OCI-LY7 (cell line): ENCODE measurements around the gene UGDH. TPM values are rescaled to one million over a fixed set of nuclear protein-coding genes. Genes with fewer than 3 reads are reported as not detected.
A peak's percentile ranks its signal among the peaks of the same experiment; 100 is the strongest.

Experiments used
- BruUV-seq: library from RNA; stranded (reverse); fragments of 400-500 nt; replicated peaks from 2 replicates; lab custom pipeline; 2021; lab: Mats Ljungman, UMichigan
- CTCF ChIA-PET: fragments of 300-600 bp; sonication (Branson Sonifier 250); formaldehyde crosslinking; loops from one replicate; lab custom pipeline; 2022; ENCODE audit warnings: antibody characterized with exemption; ENCODE audit not compliant: unreplicated experiment; lab: Charles Lee
- POLR2A ChIA-PET: fragments of 300-600 bp; sonication (Branson Sonifier 250); formaldehyde crosslinking; loops from one replicate; lab custom pipeline; 2022; ENCODE audit warnings: antibody characterized with exemption; lab: Charles Lee
- DNase-seq: peaks from one replicate; pipeline ENCODE4 v3.0.0-alpha.2; 2015; ENCODE audit warnings: low spot score
- H2AFZ ChIP-seq: fragments of 200-600 bp; sonication (generic), shearing (Covaris generic); 2 replicates; pipeline ENCODE4 v1.6.1; 2014; ENCODE audit warnings: mild to moderate bottlenecking, antibody characterized with exemption, low read length, moderate library complexity
- H3K27ac ChIP-seq: fragments of 200-600 bp; sonication (generic); 2 replicates; pipeline ENCODE4 v1.5.1; 2014; ENCODE audit warnings: mixed run types, low read depth, mild to moderate bottlenecking, moderate library complexity, low read length, inconsistent platforms; ENCODE audit not compliant: poor library complexity, severe bottlenecking
- H3K36me3 ChIP-seq: fragments of 200-600 bp; sonication (generic); 2 replicates; pipeline ENCODE4 v1.6.1; 2014; ENCODE audit warnings: mild to moderate bottlenecking, antibody characterized with exemption, low read length, moderate library complexity, mixed read lengths; ENCODE audit not compliant: insufficient read depth
- H3K4me1 ChIP-seq: fragments of 200-600 bp; sonication (generic); 2 replicates; pipeline ENCODE4 v1.5.1; 2014; ENCODE audit warnings: mild to moderate bottlenecking, low read length; ENCODE audit not compliant: insufficient read depth, poor library complexity, severe bottlenecking
- H3K4me2 ChIP-seq: fragments of 200-600 bp; sonication (generic); 2 replicates; pipeline ENCODE4 v1.6.1; 2014; ENCODE audit warnings: mild to moderate bottlenecking, low read length
- H3K4me3 ChIP-seq: fragments of 200-600 bp; sonication (generic); 2 replicates; pipeline ENCODE4 v1.5.1; 2014; ENCODE audit warnings: mild to moderate bottlenecking, low read depth, low read length; ENCODE audit not compliant: poor library complexity, severe bottlenecking
- H3K79me2 ChIP-seq: fragments of 200-600 bp; sonication (generic); 2 replicates; pipeline ENCODE4 v1.6.1; 2016; ENCODE audit warnings: low read depth, mild to moderate bottlenecking, low read length, moderate library complexity, mixed read lengths; ENCODE audit not compliant: insufficient read depth
- H3K9me2 ChIP-seq: fragments of 200-600 bp; sonication (generic); 2 replicates; pipeline ENCODE4 v1.6.1; 2016; ENCODE audit warnings: mild to moderate bottlenecking, low read length, mixed read lengths; ENCODE audit not compliant: insufficient read depth
- H3K9me3 ChIP-seq: fragments of 200-600 bp; sonication (generic); 2 replicates; pipeline ENCODE4 v1.6.1; 2014; ENCODE audit warnings: mild to moderate bottlenecking, mixed run types, low read length, mixed read lengths
- H4K20me1 ChIP-seq: fragments of 200-600 bp; sonication (generic); 2 replicates; pipeline ENCODE4 v1.6.1; 2014; ENCODE audit warnings: mild to moderate bottlenecking, antibody characterized with exemption, low read length, moderate library complexity, mixed read lengths; ENCODE audit not compliant: insufficient read depth
- CTCF ChIP-seq: fragments of 200-600 bp; sonication (generic); conservative IDR thresholded peaks from 2 replicates; pipeline ENCODE4 v1.5.1; 2014; ENCODE audit warnings: mild to moderate bottlenecking, antibody characterized with exemption, low read length, moderate library complexity, mixed read lengths
- EZH2phosphoT487 ChIP-seq: fragments of 200-600 bp; sonication (generic); IDR thresholded peaks from 2 replicates; pipeline ENCODE4 v1.6.1; 2018; ENCODE audit warnings: low read depth, borderline replicate concordance, mild to moderate bottlenecking, mixed run types, antibody characterized with exemption, low read length, moderate library complexity, mixed read lengths
- intact Hi-C: fragments of 100-400 bp; cut with micrococcal nuclease; formaldehyde crosslinking; loops from one replicate; pipeline ENCODE4 v1.10.0; 2022; ENCODE audit not compliant: unreplicated experiment
- total RNA-seq, 2 experiments: library from RNA; depleted of rRNA in 1 of 2; stranded (reverse); fragments of >200 nt in 1 of 2; shearing (Covaris generic) in 1 of 2; gene quantifications; 2 replicates each; pipeline ENCODE4 v1.2.3, GENCODE V29; 2014 to 2022

Gene UGDH
- total RNA-seq, 2 experiments from 2014 or later: 8.1 to 33.6 TPM

DNA sequence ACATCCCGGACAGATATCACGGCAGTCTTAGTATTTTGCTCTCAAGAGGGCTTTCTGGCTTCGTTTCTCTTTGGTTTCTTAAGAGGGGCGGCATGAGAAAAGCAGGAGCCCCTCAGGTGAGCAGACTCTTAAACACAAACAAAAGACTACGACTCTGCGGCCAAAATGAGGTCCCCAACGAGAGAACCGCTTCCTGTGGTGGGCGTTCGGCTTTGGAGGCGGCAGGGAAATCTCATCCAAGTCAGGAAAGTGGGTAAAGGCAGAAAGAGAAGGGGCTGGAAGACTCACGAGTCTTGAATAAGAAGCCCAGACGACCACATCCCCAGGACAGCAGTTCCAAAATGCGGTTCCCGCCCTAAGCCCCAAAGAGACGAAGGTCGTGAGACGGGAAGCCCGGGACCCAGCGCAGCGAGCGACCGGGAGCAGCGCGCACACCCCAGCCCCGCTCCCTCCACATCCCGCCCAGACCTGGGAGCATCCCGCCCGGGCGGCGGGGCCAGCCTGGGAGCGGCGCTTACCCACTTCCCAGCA, 409 bp downstream of the UGDH start:
- ChIA-PET POLR2A (interaction anchor here (0.6 to 1.2 kb wide), 10 partner anchors 9 to 747 kb away, joined by 3 to 6 read pairs (median 4); partner anchors contain the start of gene UBE2K), CTCF (interaction anchor here (0.5 to 1.3 kb wide), 2 partner anchors 100 to 324 kb away, joined by 3 to 4 read pairs; no protein-coding TSS in a partner anchor)

DNA sequence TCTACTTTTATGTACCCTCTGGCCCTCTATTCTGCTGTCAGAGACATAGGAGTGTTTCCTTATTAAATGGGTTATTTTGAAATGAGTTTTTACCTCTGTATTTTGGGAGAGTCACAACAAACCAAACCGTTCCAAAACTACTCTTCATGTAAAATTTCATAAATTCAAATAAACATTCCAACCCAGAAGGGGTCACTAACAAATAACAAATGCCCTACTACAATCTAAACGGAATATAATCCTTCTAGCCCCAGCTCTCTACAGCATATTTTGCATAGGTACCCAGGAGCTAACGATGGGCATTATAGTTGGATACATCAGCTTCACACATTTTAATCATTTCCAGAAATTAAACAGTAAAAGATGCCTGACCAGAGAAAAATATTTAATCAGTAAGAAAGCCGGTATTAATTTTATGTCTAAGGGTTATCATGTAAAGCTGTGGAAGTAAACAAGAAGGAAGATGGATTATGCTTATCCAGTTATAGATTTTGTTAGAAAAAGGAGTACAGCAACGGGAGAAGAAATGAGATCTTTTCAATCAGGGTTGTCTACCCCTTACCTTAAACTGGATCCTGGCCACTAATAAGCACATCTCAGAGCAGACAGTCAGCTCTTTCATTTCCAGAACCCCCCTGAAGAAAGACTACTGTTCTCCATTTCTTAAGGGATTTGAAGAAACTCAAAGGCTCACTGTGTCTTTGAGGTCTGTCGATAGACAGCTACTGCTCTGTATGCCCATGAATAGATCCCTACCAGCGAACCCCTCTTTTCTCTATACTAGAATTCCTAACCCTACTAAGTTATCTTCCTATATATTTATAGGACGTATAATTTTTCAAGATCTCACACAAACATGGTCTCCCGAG, 1.2 kb downstream of the UGDH start:
- no peaks in the 10 kb centered on the region for H3K36me3 ChIP-seq
- H3K9me2 ChIP-seq: no peaks in the 10 kb centered on the region
- peak overlapping the region; percentile 80 for H3K4me3 ChIP-seq
- peaks cover 12% of the 10 kb centered on the region; the same call in 1 of the 2 replicates for H3K79me2 ChIP-seq
- H3K27ac ChIP-seq: no peak overlapping the region
- no peaks in the 10 kb centered on the region for H3K9me3 ChIP-seq
- ChIA-PET CTCF (interaction anchor here (1.3 kb wide), 1 partner anchor 100 kb away, joined by 4 read pairs; no protein-coding TSS in a partner anchor), POLR2A (interaction anchor here (0.5 to 1.0 kb wide), 6 partner anchors 17 to 303 kb away, joined by 3 to 5 read pairs (median 4); no protein-coding TSS in a partner anchor)
- peak overlapping the region; percentile 71 for H2AFZ ChIP-seq
- BruUV-seq: TSS peak; percentile 75
- H4K20me1 ChIP-seq: no peaks in the 10 kb centered on the region
- peaks cover 16% of the 10 kb centered on the region for H3K4me1 ChIP-seq
- DNase-seq: peak; percentile 2
- H3K4me2 ChIP-seq: peak overlapping the region; percentile 96
- TF ChIP-seq CTCF: peak; percentile 43; the same call in 1 of the 2 replicates
- no peak for TF ChIP-seq EZH2phosphoT487
- intact Hi-C loops: loop anchor here (2.0 to 10.0 kb wide), 4 partner anchors 54 to 779 kb away; partner anchors contain the start of genes PDS5A and SMIM14

More for the DNA sequence above, 409 bp downstream of the UGDH start:
- peaks cover 16% of the 10 kb centered on the region for H3K4me1 ChIP-seq
- H3K9me3 ChIP-seq: no peaks in the 10 kb centered on the region
- peak overlapping the region; percentile 71 for H2AFZ ChIP-seq
- H3K9me2 ChIP-seq: no peaks in the 10 kb centered on the region
- no peaks in the 10 kb centered on the region for H3K36me3 ChIP-seq
- no TSS peak for BruUV-seq
- intact Hi-C loops: loop anchor here (2.0 to 10.0 kb wide), 4 partner anchors 55 to 778 kb away; partner anchors contain the start of genes PDS5A and SMIM14
- no peaks in the 10 kb centered on the region for H4K20me1 ChIP-seq
- peaks cover 12% of the 10 kb centered on the region; the same call in 1 of the 2 replicates for H3K79me2 ChIP-seq
- DNase-seq: peak; percentile 41
- H3K4me2 ChIP-seq: peak overlapping the region; percentile 96
- no peak for TF ChIP-seq CTCF
- no peak for TF ChIP-seq EZH2phosphoT487
- peak overlapping the region; percentile 80 for H3K4me3 ChIP-seq
- H3K27ac ChIP-seq: no peak overlapping the region
